ENCODE data around the gene ZCCHC7. TPM values are rescaled to one million over a fixed set of nuclear protein-coding genes. Genes with fewer than 3 reads are reported as not detected.

Gene ZCCHC7
- total and polyA plus RNA-seq, 2 of the 8 experiments (the other 6 are each of a cell fraction or from before 2014, with no cell fraction given): 12.2 to 27.5 TPM

DNA sequence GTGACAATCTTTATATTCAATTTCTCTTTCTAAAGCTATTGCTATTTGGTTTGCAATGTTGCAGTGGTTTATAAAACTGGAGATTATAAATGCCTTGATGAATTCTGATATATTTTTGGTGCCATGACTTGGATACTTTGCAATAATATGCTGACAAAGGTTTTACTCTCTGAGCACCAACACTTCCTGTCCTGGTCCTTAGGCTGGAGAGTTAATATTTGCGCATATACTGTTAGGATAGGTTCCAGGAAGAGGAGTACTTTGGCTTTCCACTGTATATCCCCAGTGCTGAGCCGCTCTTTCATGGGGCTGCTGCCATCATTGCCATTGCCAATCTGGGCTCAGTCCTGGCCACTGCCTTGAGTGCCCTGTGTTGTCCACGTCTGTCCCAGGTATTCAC is 139.6 kb downstream of the ZCCHC7 start (continued):
- TF ChIP-seq EZH2 (IDR thresholded peaks at IDR 0.05; ENCODE audit: low read depth, low read length, severe bottlenecking) (no peak), GTF2F1 (IDR thresholded peaks at IDR 0.05; ENCODE audit: borderline replicate concordance, low read depth, low read length) (no peak), RXRA (IDR thresholded peaks at IDR 0.05; ENCODE audit: insufficient read depth, low read depth, low read length) (no peak), MAFK (IDR thresholded peaks at IDR 0.05; ENCODE audit: low read depth, low read length) (no peak), FOSL1 (IDR thresholded peaks at IDR 0.05; ENCODE audit: insufficient read depth, low read depth, low read length) (no peak), RBBP5 (IDR thresholded peaks at IDR 0.05; ENCODE audit: borderline replicate concordance, low read depth, low read length) (no peak)
- TF ChIP-seq, protein P1, sequence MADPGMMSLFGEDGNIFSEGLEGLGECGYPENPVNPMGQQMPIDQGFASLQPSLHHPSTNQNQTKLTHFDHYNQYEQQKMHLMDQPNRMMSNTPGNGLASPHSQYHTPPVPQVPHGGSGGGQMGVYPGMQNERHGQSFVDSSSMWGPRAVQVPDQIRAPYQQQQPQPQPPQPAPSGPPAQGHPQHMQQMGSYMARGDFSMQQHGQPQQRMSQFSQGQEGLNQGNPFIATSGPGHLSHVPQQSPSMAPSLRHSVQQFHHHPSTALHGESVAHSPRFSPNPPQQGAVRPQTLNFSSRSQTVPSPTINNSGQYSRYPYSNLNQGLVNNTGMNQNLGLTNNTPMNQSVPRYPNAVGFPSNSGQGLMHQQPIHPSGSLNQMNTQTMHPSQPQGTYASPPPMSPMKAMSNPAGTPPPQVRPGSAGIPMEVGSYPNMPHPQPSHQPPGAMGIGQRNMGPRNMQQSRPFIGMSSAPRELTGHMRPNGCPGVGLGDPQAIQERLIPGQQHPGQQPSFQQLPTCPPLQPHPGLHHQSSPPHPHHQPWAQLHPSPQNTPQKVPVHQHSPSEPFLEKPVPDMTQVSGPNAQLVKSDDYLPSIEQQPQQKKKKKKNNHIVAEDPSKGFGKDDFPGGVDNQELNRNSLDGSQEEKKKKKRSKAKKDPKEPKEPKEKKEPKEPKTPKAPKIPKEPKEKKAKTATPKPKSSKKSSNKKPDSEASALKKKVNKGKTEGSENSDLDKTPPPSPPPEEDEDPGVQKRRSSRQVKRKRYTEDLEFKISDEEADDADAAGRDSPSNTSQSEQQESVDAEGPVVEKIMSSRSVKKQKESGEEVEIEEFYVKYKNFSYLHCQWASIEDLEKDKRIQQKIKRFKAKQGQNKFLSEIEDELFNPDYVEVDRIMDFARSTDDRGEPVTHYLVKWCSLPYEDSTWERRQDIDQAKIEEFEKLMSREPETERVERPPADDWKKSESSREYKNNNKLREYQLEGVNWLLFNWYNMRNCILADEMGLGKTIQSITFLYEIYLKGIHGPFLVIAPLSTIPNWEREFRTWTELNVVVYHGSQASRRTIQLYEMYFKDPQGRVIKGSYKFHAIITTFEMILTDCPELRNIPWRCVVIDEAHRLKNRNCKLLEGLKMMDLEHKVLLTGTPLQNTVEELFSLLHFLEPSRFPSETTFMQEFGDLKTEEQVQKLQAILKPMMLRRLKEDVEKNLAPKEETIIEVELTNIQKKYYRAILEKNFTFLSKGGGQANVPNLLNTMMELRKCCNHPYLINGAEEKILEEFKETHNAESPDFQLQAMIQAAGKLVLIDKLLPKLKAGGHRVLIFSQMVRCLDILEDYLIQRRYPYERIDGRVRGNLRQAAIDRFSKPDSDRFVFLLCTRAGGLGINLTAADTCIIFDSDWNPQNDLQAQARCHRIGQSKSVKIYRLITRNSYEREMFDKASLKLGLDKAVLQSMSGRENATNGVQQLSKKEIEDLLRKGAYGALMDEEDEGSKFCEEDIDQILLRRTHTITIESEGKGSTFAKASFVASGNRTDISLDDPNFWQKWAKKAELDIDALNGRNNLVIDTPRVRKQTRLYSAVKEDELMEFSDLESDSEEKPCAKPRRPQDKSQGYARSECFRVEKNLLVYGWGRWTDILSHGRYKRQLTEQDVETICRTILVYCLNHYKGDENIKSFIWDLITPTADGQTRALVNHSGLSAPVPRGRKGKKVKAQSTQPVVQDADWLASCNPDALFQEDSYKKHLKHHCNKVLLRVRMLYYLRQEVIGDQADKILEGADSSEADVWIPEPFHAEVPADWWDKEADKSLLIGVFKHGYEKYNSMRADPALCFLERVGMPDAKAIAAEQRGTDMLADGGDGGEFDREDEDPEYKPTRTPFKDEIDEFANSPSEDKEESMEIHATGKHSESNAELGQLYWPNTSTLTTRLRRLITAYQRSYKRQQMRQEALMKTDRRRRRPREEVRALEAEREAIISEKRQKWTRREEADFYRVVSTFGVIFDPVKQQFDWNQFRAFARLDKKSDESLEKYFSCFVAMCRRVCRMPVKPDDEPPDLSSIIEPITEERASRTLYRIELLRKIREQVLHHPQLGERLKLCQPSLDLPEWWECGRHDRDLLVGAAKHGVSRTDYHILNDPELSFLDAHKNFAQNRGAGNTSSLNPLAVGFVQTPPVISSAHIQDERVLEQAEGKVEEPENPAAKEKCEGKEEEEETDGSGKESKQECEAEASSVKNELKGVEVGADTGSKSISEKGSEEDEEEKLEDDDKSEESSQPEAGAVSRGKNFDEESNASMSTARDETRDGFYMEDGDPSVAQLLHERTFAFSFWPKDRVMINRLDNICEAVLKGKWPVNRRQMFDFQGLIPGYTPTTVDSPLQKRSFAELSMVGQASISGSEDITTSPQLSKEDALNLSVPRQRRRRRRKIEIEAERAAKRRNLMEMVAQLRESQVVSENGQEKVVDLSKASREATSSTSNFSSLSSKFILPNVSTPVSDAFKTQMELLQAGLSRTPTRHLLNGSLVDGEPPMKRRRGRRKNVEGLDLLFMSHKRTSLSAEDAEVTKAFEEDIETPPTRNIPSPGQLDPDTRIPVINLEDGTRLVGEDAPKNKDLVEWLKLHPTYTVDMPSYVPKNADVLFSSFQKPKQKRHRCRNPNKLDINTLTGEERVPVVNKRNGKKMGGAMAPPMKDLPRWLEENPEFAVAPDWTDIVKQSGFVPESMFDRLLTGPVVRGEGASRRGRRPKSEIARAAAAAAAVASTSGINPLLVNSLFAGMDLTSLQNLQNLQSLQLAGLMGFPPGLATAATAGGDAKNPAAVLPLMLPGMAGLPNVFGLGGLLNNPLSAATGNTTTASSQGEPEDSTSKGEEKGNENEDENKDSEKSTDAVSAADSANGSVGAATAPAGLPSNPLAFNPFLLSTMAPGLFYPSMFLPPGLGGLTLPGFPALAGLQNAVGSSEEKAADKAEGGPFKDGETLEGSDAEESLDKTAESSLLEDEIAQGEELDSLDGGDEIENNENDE (IDR thresholded peaks at IDR 0.05; ENCODE audit: insufficient replicate concordance, low read length): no peak
